Dermis blood vessel endothelial cell (primary cell): ENCODE data around the gene SP140L. TPM values are rescaled to one million over a fixed set of nuclear protein-coding genes. Genes with fewer than 3 reads are reported as not detected.
"Not testable (repeated sequence)": the region's sequence is repeated elsewhere in the genome, so short reads cannot be mapped to it uniquely, and the experiment has no call there.

Experiments used
- DNase-seq: peaks from one replicate; pipeline ENCODE4 v3.0.0; 2010
- total RNA-seq: library from RNA; depleted of rRNA; stranded (reverse); fragments of >200 nt; gene quantifications from 2 replicates; pipeline ENCODE4 v1.2.3, GENCODE V29; 2014

Gene SP140L
- total RNA-seq, 1 donor from 2014 or later: 33.7 TPM

- no peak for DNase-seq
Measured at GRCh38 chr2:230423851-230424458, 97.0 kb downstream of the SP140L start.

- DNase-seq: no peak
Measured at GRCh38 chr2:230425377-230425776, 98.4 kb downstream of the SP140L start.

GRCh38 chr2:230429513-230429912 lies 102.5 kb downstream of the SP140L start:
- DNase-seq: no peak

- DNase-seq: no peak
Measured at GRCh38 chr2:230430957-230431910, 104.2 kb downstream of the SP140L start.

- DNase-seq: no peak
Measured at GRCh38 chr2:230434677-230435324, 107.8 kb downstream of the SP140L start.

- DNase-seq: no peak
Measured at GRCh38 chr2:230435431-230435830, 108.4 kb downstream of the SP140L start.

GRCh38 chr2:230439121-230439520 lies 112.1 kb downstream of the SP140L start:
- not testable (repeated sequence) for DNase-seq

- DNase-seq: peak; percentile 26
Measured at GRCh38 chr2:230439590-230439989, 112.6 kb downstream of the SP140L start.

GRCh38 chr2:230441227-230441897 lies 114.4 kb downstream of the SP140L start:
- peak; percentile 70 for DNase-seq

- no peak for DNase-seq
Measured at GRCh38 chr2:230443541-230443940, 116.5 kb downstream of the SP140L start.

GRCh38 chr2:230444832-230445231 lies 117.8 kb downstream of the SP140L start:
- no peak for DNase-seq

GRCh38 chr2:230447036-230447435 lies 120.0 kb downstream of the SP140L start:
- DNase-seq: no peak

- DNase-seq: peak; percentile 54
Measured at GRCh38 chr2:230447455-230448451, 120.8 kb downstream of the SP140L start.

GRCh38 chr2:230449901-230450467 lies 123.0 kb downstream of the SP140L start:
- no peak for DNase-seq

GRCh38 chr2:230453006-230453405 lies 126.0 kb downstream of the SP140L start:
- no peak for DNase-seq

Other genes with a start within 250 kb of the SP140L start
- gene SP110, start 107.2 kb upstream of the SP140L start, total RNA-seq: 5.3 and 7.4 TPM in 2 replicates
- 0.09 TPM in 1 of 2 replicates, not detected in the other for gene SP140, start 101.5 kb upstream of the SP140L start, total RNA-seq
- 96.0 and 96.4 TPM in 2 replicates for gene SP100, start 89.0 kb downstream of the SP140L start, total RNA-seq